ENCODE results near the gene INO80B. TPM values are rescaled to one million over a fixed set of nuclear protein-coding genes. Genes with fewer than 3 reads are reported as not detected.

The INO80B gene
- total and polyA plus RNA-seq, 8 donors, result 4.7 to 52.2 (median 32.2) TPM; not detected in 1

GRCh38 chr2:74498500-74499266 is 43.8 kb downstream of the INO80B start:
- WGBS, 5 donors, result 2 to 3% (median 2%) methylated on average over 39 to 41 of the region's 41 CpGs
- DNase-seq, result peak; percentile 40 to 57
- H3K4me3 ChIP-seq, result peak overlapping the region; percentile 26 to 56 (median 41)

GRCh38 chr2:74499267-74499939 is 44.5 kb downstream of the INO80B start, which contains the start of gene LBX2:
LBX2 (minus strand) TSS chr2:74499603; CDS start chr2:74499537, 66 bp downstream.
- peak in 1 of 2 donors; percentile 56 for DNase-seq
- 7 to 14% (median 8%) methylated on average over 35 to 65 of the region's 65 CpGs for WGBS, 5 donors
- no peaks in the 10 kb centered on the region for H3K9me3 ChIP-seq
- H3K4me3 ChIP-seq, result peak within 1 kb of the TSS; percentile 26 to 56 (median 41)
- peak within 1 kb of the TSS in 2 of 5 donors; percentile 45 to 51 for H3K27ac ChIP-seq
- TF ChIP-seq POLR2AphosphoS5 (IDR thresholded peaks at IDR 0.05), result no peak
- TF ChIP-seq, protein P1, sequence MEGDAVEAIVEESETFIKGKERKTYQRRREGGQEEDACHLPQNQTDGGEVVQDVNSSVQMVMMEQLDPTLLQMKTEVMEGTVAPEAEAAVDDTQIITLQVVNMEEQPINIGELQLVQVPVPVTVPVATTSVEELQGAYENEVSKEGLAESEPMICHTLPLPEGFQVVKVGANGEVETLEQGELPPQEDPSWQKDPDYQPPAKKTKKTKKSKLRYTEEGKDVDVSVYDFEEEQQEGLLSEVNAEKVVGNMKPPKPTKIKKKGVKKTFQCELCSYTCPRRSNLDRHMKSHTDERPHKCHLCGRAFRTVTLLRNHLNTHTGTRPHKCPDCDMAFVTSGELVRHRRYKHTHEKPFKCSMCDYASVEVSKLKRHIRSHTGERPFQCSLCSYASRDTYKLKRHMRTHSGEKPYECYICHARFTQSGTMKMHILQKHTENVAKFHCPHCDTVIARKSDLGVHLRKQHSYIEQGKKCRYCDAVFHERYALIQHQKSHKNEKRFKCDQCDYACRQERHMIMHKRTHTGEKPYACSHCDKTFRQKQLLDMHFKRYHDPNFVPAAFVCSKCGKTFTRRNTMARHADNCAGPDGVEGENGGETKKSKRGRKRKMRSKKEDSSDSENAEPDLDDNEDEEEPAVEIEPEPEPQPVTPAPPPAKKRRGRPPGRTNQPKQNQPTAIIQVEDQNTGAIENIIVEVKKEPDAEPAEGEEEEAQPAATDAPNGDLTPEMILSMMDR (IDR thresholded peaks at IDR 0.05), result no peak
- TF ChIP-seq POLR2A (IDR thresholded peaks at IDR 0.05), result no peak
- TF ChIP-seq EP300 (IDR thresholded peaks at IDR 0.05), result no peak
- H3K4me1 ChIP-seq, result peaks cover 48 to 61% (median 58%) of the 10 kb centered on the region in 4 donors
- intact Hi-C loops (cut with DNase I; ENCODE audit: low total_unique reads), result no loop called here
- H3K27me3 ChIP-seq, result peaks cover 0 to 77% (median 30%) of the 10 kb centered on the region in 3 donors
- peaks cover 0 to 4% (median 2%) of the 10 kb centered on the region in 4 donors for H3K36me3 ChIP-seq

More at GRCh38 chr2:74498500-74499266, 43.8 kb downstream of the INO80B start:
- H3K27me3 ChIP-seq, result peaks cover 0 to 71% (median 30%) of the 10 kb centered on the region in 3 donors
- H3K27ac ChIP-seq, result peak overlapping the region in 2 of 5 donors; percentile 45 to 51
- H3K4me1 ChIP-seq, result peaks cover 41 to 54% (median 52%) of the 10 kb centered on the region in 4 donors
- no peaks in the 10 kb centered on the region for H3K9me3 ChIP-seq
- intact Hi-C loops (cut with DNase I; ENCODE audit: low total_unique reads), result no loop called here
- peaks cover 4 to 10% (median 8%) of the 10 kb centered on the region in 4 donors for H3K36me3 ChIP-seq
- TF ChIP-seq POLR2A (IDR thresholded peaks at IDR 0.05) (no peak), EP300 (IDR thresholded peaks at IDR 0.05) (no peak), POLR2AphosphoS5 (IDR thresholded peaks at IDR 0.05) (no peak)
- TF ChIP-seq, protein P1 (IDR thresholded peaks at IDR 0.05), result no peak

DNA sequence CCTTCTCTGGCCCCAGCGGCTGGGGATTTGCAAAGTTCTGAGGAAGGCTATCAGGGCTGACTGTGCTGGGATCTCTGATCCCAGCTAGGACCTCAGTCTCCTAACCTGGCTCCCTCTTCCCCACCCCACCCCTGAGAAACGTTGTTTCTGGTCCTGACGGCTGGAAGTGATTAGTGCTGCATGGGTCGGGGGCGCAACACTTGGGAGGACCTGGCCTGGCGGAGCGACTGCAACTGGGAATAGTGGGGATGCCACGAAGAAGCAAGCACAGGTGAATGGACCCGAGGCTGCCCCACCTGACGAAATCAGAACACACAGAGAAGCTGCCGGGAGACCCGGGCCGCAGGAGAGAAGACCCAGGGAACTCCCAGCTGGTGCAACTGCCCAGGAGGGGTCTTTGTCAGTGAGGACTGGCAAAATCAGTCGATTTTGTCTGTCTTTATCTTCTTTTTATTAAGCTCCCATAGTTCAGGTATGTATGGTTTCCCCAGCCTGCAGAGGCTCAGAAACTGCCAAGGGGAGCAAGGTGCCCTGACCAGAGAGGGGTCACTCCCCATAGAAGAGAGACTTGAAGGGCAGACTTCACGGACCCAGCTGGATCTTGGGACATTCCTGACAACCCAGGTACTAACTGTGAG is 45.2 kb downstream of the INO80B start:
- no peak for TF ChIP-seq EP300 (IDR thresholded peaks at IDR 0.05)
- no peak for TF ChIP-seq POLR2AphosphoS5 (IDR thresholded peaks at IDR 0.05)
- TF ChIP-seq, protein P1 (IDR thresholded peaks at IDR 0.05), result no peak
- TF ChIP-seq POLR2A (IDR thresholded peaks at IDR 0.05), result no peak
- intact Hi-C loops (cut with DNase I; ENCODE audit: low total_unique reads), result no loop called here
- no peak for DNase-seq
- Histone ChIP-seq H3K9me3 (no peaks in the 10 kb centered on the region), H3K4me1 (peaks cover 52 to 68% (median 65%) of the 10 kb centered on the region in 4 donors), H3K27me3 (peaks cover 0 to 77% (median 30%) of the 10 kb centered on the region in 3 donors), H3K4me3 (peak overlapping the region in 2 of 4 donors; percentile 40 to 42), H3K27ac (no peak overlapping the region), H3K36me3 (peaks cover 2 to 8% (median 6%) of the 10 kb centered on the region in 4 donors)
- 58 to 73% (median 69%) methylated on average over 14 to 15 of the region's 15 CpGs for WGBS, 5 donors

- no peak for DNase-seq
- Histone ChIP-seq H3K4me1 (peaks cover 57 to 73% (median 70%) of the 10 kb centered on the region in 4 donors), H3K27ac (no peak overlapping the region), H3K9me3 (no peaks in the 10 kb centered on the region), H3K27me3 (peaks cover 0 to 77% (median 30%) of the 10 kb centered on the region in 3 donors), H3K36me3 (peaks cover 6 to 13% (median 11%) of the 10 kb centered on the region in 4 donors), H3K4me3 (no peak overlapping the region)
- intact Hi-C loops (cut with DNase I; ENCODE audit: low total_unique reads), result no loop called here
- TF ChIP-seq POLR2A (IDR thresholded peaks at IDR 0.05) (no peak), POLR2AphosphoS5 (IDR thresholded peaks at IDR 0.05) (no peak), EP300 (IDR thresholded peaks at IDR 0.05) (no peak)
- TF ChIP-seq, protein P1 (IDR thresholded peaks at IDR 0.05), result no peak
These were observed 45.7 kb downstream of the INO80B start for GRCh38 chr2:74500578-74500946.
